ENCODE results near the gene SNRPB2. TPM values are rescaled to one million over a fixed set of nuclear protein-coding genes. Genes with fewer than 3 reads are reported as not detected.

Gene SNRPB2
- total and polyA plus RNA-seq, 2 donors (not counting 3 experiments of a cell fraction or from before 2014, with no cell fraction given): 43.7 to 76.0 TPM

DNA sequence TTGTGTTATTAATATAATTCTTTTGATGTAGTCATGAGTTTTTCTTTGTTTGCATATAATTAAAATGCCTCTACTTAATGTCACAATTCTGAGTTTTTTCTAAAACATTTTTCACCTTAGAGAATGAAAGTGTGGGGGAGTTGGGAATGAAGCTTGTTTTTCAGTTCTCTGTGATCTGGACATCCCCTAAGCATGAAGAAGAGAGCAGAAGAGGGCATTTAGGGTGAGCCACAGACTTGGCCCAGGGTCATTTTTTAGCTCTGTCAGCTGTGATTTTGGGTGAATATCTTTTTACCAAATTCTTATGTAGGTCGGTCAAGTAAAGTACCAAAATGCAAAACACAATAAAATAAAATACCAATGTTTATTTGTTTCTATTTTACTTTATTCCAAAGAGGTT, 22.3 kb downstream of the SNRPB2 start:
- CTCF ChIA-PET: interaction anchor here (1.6 kb wide), 1 partner anchor 9 kb away, joined by 5 read pairs; no protein-coding TSS in a partner anchor
- dilution Hi-C loops (cut with MboI; ENCODE audit: extremely low pct_ligation_motif_present, low sequenced_read_pairs): no loop called here

DNA sequence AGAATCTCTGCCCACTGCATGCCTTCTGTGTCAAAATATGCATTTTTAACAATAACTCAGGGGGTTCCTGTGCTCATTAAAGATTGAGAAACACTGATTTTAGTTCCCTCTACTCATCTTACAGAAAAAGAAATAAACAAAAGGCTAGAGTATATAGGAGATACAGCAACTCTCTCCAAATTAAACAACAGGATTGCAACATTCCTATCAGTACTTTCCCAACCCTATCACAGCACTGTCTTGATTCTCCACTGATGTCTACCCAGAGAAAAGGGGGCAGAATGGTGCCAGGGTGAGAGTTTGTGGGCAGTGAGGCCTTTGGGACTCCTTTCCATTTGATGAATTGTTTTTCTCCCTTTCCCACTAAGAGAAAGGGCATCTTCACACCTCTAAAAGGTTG, 23.1 kb downstream of the SNRPB2 start:
- Histone ChIP-seq H3K4me1 (ENCODE audit: control insufficient read depth, extremely low read depth, insufficient read depth, low read length) (no peaks in the 10 kb centered on the region), H2AFZ (ENCODE audit: low read depth, low read length) (no peak overlapping the region), H3K79me2 (ENCODE audit: control insufficient read depth, insufficient read depth, low read length) (no peaks in the 10 kb centered on the region), H3K36me3 (ENCODE audit: control insufficient read depth in 2 of 2, extremely low read depth in 1 of 2, insufficient read depth in 2 of 2, low read length in 2 of 2) (no peaks in the 10 kb centered on the region), H3K27ac (ENCODE audit: insufficient read depth, low read depth, low read length) (no peak overlapping the region), H3K9ac (replicated peaks; ENCODE audit: extremely low read depth, insufficient read depth, low read length) (no peak overlapping the region), H3K9me3 (replicated peaks; ENCODE audit: control insufficient read depth, insufficient read depth, low read length) (no peaks in the 10 kb centered on the region), H3K4me2 (ENCODE audit: insufficient read depth, low read length) (no peak overlapping the region), H3K4me3 (replicated peaks in 1 of 3; ENCODE audit: insufficient read depth in 1 of 3, low read depth in 1 of 3, low read length in 3 of 3) (no peak overlapping the region), H3K9me1 (replicated peaks; ENCODE audit: control insufficient read depth, extremely low read depth, insufficient read depth, low read length) (no peaks in the 10 kb centered on the region), H4K20me1 (replicated peaks; ENCODE audit: control insufficient read depth, extremely low read depth, insufficient read depth, low read length) (no peaks in the 10 kb centered on the region), H3K27me3 (ENCODE audit: control insufficient read depth in 2 of 2, insufficient read depth in 2 of 2, low read length in 2 of 2) (peaks cover 4 to 10% of the 10 kb centered on the region in 2 experiments)
- intact Hi-C loops (cut with micrococcal nuclease) (no loop called here), dilution Hi-C loops (cut with MboI; ENCODE audit: extremely low pct_ligation_motif_present, low sequenced_read_pairs) (no loop called here)
- FAIRE-seq (no peak), DNase-seq (ENCODE audit: low read depth, low spot score) (no peak)
- TF ChIP-seq POLR2A (IDR thresholded peaks at IDR 0.05; ENCODE audit: low read depth, low read length) (no peak), MYC (IDR thresholded peaks at IDR 0.05; ENCODE audit: low read depth, low read length) (no peak)
- CTCF ChIA-PET: interaction anchor here (1.6 kb wide), 1 partner anchor 8 kb away, joined by 5 read pairs; no protein-coding TSS in a partner anchor
- POLR2A ChIA-PET: no interaction called here
- no TSS peak for BruUV-seq (replicated peaks)

More for the DNA sequence above, 22.3 kb downstream of the SNRPB2 start:
- H3K36me3 ChIP-seq (ENCODE audit: control insufficient read depth in 2 of 2, extremely low read depth in 1 of 2, insufficient read depth in 2 of 2, low read length in 2 of 2): no peaks in the 10 kb centered on the region
- DNase-seq (ENCODE audit: low read depth, low spot score): no peak
- peaks cover 4 to 12% of the 10 kb centered on the region in 2 experiments for H3K27me3 ChIP-seq (ENCODE audit: control insufficient read depth in 2 of 2, insufficient read depth in 2 of 2, low read length in 2 of 2)
- no peaks in the 10 kb centered on the region for H3K79me2 ChIP-seq (ENCODE audit: control insufficient read depth, insufficient read depth, low read length)
- H3K9me3 ChIP-seq (replicated peaks; ENCODE audit: control insufficient read depth, insufficient read depth, low read length): no peaks in the 10 kb centered on the region
- no peak overlapping the region for H2AFZ ChIP-seq (ENCODE audit: low read depth, low read length)
- no peaks in the 10 kb centered on the region for H4K20me1 ChIP-seq (replicated peaks; ENCODE audit: control insufficient read depth, extremely low read depth, insufficient read depth, low read length)
- no peak overlapping the region for H3K9ac ChIP-seq (replicated peaks; ENCODE audit: extremely low read depth, insufficient read depth, low read length)
- H3K4me1 ChIP-seq (ENCODE audit: control insufficient read depth, extremely low read depth, insufficient read depth, low read length): no peaks in the 10 kb centered on the region
- H3K4me3 ChIP-seq (replicated peaks in 1 of 3; ENCODE audit: insufficient read depth in 1 of 3, low read depth in 1 of 3, low read length in 3 of 3): no peak overlapping the region
- no peaks in the 10 kb centered on the region for H3K9me1 ChIP-seq (replicated peaks; ENCODE audit: control insufficient read depth, extremely low read depth, insufficient read depth, low read length)
- TF ChIP-seq, protein P1, sequence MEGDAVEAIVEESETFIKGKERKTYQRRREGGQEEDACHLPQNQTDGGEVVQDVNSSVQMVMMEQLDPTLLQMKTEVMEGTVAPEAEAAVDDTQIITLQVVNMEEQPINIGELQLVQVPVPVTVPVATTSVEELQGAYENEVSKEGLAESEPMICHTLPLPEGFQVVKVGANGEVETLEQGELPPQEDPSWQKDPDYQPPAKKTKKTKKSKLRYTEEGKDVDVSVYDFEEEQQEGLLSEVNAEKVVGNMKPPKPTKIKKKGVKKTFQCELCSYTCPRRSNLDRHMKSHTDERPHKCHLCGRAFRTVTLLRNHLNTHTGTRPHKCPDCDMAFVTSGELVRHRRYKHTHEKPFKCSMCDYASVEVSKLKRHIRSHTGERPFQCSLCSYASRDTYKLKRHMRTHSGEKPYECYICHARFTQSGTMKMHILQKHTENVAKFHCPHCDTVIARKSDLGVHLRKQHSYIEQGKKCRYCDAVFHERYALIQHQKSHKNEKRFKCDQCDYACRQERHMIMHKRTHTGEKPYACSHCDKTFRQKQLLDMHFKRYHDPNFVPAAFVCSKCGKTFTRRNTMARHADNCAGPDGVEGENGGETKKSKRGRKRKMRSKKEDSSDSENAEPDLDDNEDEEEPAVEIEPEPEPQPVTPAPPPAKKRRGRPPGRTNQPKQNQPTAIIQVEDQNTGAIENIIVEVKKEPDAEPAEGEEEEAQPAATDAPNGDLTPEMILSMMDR (IDR thresholded peaks at IDR 0.05; ENCODE audit: extremely low read depth in 1 of 2, insufficient read depth in 1 of 2, low read depth in 1 of 2, low read length in 2 of 2): no peak
- intact Hi-C loops (cut with micrococcal nuclease): no loop called here
- no TSS peak for BruUV-seq (replicated peaks)
- POLR2A ChIA-PET: no interaction called here
- no peak overlapping the region for H3K4me2 ChIP-seq (ENCODE audit: insufficient read depth, low read length)
- H3K27ac ChIP-seq (ENCODE audit: insufficient read depth, low read depth, low read length): no peak overlapping the region
- no peak for FAIRE-seq
